B cell (primary cell): Measurements from ENCODE around the gene DUS2. TPM values are rescaled to one million over a fixed set of nuclear protein-coding genes. Genes with fewer than 3 reads are reported as not detected.

Experiments used
- ATAC-seq: fragments of 200-7000 bp; cut with Tn5 transposase; one replicate; pipeline ENCODE4 v1.10.0; 2021; ENCODE audit warnings: low read depth, mild to moderate bottlenecking, moderate number of reproducible peaks, moderate library complexity
- CTCF ChIA-PET: fragments of 350-600 bp; sonication (Branson Sonifier 250); formaldehyde crosslinking; loops from one replicate; lab custom pipeline; 2021; ENCODE audit warnings: antibody characterized with exemption, inconsistent platforms; lab: Charles Lee
- POLR2A ChIA-PET: fragments of 350-600 bp; sonication (Branson Sonifier 250); formaldehyde crosslinking; loops from one replicate; lab custom pipeline; 2021; ENCODE audit warnings: antibody characterized with exemption; lab: Charles Lee
- DNase-seq: peaks from one replicate; pipeline ENCODE4 v3.0.0; 2013
- H2AFZ ChIP-seq: 2 replicates; pipeline ENCODE4 v1.6.1; 2012; ENCODE audit warnings: mild to moderate bottlenecking, low read depth, low read length; ENCODE audit not compliant: insufficient read depth, poor library complexity, severe bottlenecking
- H3K27ac ChIP-seq, 2 donors: 1 replicate in 1 of 2; 2 replicates in 1 of 2; pipeline ENCODE4 v1.5.1; 2012 to 2013; ENCODE audit warnings: low read length in 2 of 2, mild to moderate bottlenecking in 2 of 2, moderate library complexity in 1 of 2
- H3K27me3 ChIP-seq, 4 experiments: fragments of 200-600 bp in 1 of 4; sonication (generic) in 1 of 4; replicated peaks in 1 of 4; 1 replicate in 2 of 4; 2 replicates in 2 of 4; pipeline versions ENCODE4 v1.6.1 to v1.7.0; 2013 to 2016; ENCODE audit warnings: low read length in 3 of 4, mild to moderate bottlenecking in 2 of 4, mixed read lengths in 1 of 4, moderate library complexity in 1 of 4; ENCODE audit not compliant: insufficient read depth in 4 of 4, control insufficient read depth in 3 of 4; ENCODE audit errors: control extremely low read depth in 1 of 4
- H3K36me3 ChIP-seq, 2 experiments: replicated peaks in 1 of 2; 1 replicate in 1 of 2; 2 replicates in 1 of 2; pipeline versions ENCODE4 v1.6.1 to v1.7.1; 2013; ENCODE audit warnings: low read length in 1 of 2; ENCODE audit not compliant: insufficient read depth in 2 of 2, control insufficient read depth in 1 of 2; ENCODE audit errors: control extremely low read depth in 1 of 2, extremely low read depth in 1 of 2
- H3K4me1 ChIP-seq, 2 donors: fragments of 200-600 bp in 1 of 2; sonication (generic) in 1 of 2; 1 replicate in 1 of 2; 2 replicates in 1 of 2; pipeline versions ENCODE4 v1.5.1 to v1.6.1; 2013 to 2017; ENCODE audit warnings: low read length in 2 of 2; ENCODE audit not compliant: control insufficient read depth in 2 of 2, insufficient read depth in 2 of 2
- H3K4me2 ChIP-seq: replicated peaks from 2 replicates; pipeline ENCODE3; 2012; ENCODE audit warnings: mild to moderate bottlenecking, low read depth, low read length; ENCODE audit not compliant: poor library complexity, severe bottlenecking
- H3K4me3 ChIP-seq, 5 experiments: fragments of 200-600 bp in 1 of 5; sonication (generic) in 1 of 5; 1 replicate in 3 of 5; 2 replicates in 2 of 5; pipeline versions ENCODE4 v1.5.1 to v1.7.0; 2011 to 2016; ENCODE audit warnings: low read length in 4 of 5, mild to moderate bottlenecking in 4 of 5, low read depth in 2 of 5, control low read depth in 1 of 5, moderate library complexity in 1 of 5; ENCODE audit not compliant: insufficient read depth in 1 of 5; ENCODE audit errors: control extremely low read depth in 1 of 5, extremely low read depth in 1 of 5
- H3K79me2 ChIP-seq: fragments of 200-600 bp; sonication (generic); one replicate; pipeline ENCODE4 v1.6.0; 2016; ENCODE audit warnings: low read length; ENCODE audit not compliant: control insufficient read depth, insufficient read depth
- H3K9ac ChIP-seq: fragments of 200-600 bp; sonication (generic); 2 replicates; pipeline ENCODE4 v1.6.1; 2017; ENCODE audit warnings: mild to moderate bottlenecking, low read length, moderate library complexity
- H3K9me3 ChIP-seq, 3 donors: one replicate each; pipeline versions ENCODE4 v1.6.1 to v1.7.1; 2013; ENCODE audit warnings: low read length in 2 of 3; ENCODE audit not compliant: control insufficient read depth in 2 of 3, insufficient read depth in 1 of 3; ENCODE audit errors: control extremely low read depth in 1 of 3
- H4K20me1 ChIP-seq: 2 replicates; pipeline ENCODE4 v1.6.0; 2012; ENCODE audit warnings: mild to moderate bottlenecking, low read length; ENCODE audit not compliant: insufficient read depth, control insufficient read depth, poor library complexity, severe bottlenecking
- H3K27ac Mint-ChIP-seq: one replicate; pipeline ENCODE4 v1.8.0; 2021; ENCODE audit warnings: mixed read lengths
- H3K27me3 Mint-ChIP-seq: one replicate; pipeline ENCODE4 v1.8.0; 2021; ENCODE audit warnings: mixed read lengths
- H3K4me1 Mint-ChIP-seq: one replicate; pipeline ENCODE4 v1.8.0; 2021; ENCODE audit warnings: mixed read lengths
- H3K4me3 Mint-ChIP-seq: one replicate; pipeline ENCODE4 v1.8.0; 2021; ENCODE audit warnings: mixed read lengths
- H3K9me3 Mint-ChIP-seq: one replicate; pipeline ENCODE4 v1.8.0; 2022; ENCODE audit warnings: mixed read lengths; ENCODE audit not compliant: insufficient read depth
- CTCF ChIP-seq: fragments of 200-600 bp; IDR thresholded peaks from one replicate; pipeline ENCODE4 v1.8.0; 2022; ENCODE audit warnings: antibody characterized with exemption, mild to moderate bottlenecking
- EZH2 ChIP-seq: IDR thresholded peaks from 2 replicates; pipeline ENCODE4 v1.6.1; 2012; ENCODE audit warnings: borderline replicate concordance, low read depth, mild to moderate bottlenecking, moderate library complexity, low read length; ENCODE audit not compliant: insufficient read depth, poor library complexity, severe bottlenecking
- WGBS: methylation state at CpG from one replicate; pipeline ENCODE4 v1.1.5; 2013; ENCODE audit warnings: missing lambda C conversion rate; ENCODE audit not compliant: insufficient coverage; 5-methylcytosine and 5-hydroxymethylcytosine counted together
- intact Hi-C: fragments of 100-400 bp; cut with micrococcal nuclease; formaldehyde crosslinking; loops from one replicate; pipeline ENCODE4 v1.10.0; 2022
- polyA plus RNA-seq: library from polyadenylated mRNA; depleted of rRNA; stranded (reverse); fragments of >200 nt; gene quantifications from 2 replicates; pipeline ENCODE4 v1.2.3, GENCODE V29; 2012
- total RNA-seq, 2 donors: library from RNA; stranded (reverse); fragments of 120-200 nt in 1 of 2; gene quantifications; 1 replicate in 1 of 2; 2 replicates in 1 of 2; pipeline versions ENCODE4 v1.2.3 to v1.2.4, GENCODE V29; 2013 to 2022

The DUS2 gene
- total and polyA plus RNA-seq, 2 donors (not counting 1 experiment from before 2014, with no cell fraction given), result 61.1 to 93.0 TPM

DNA sequence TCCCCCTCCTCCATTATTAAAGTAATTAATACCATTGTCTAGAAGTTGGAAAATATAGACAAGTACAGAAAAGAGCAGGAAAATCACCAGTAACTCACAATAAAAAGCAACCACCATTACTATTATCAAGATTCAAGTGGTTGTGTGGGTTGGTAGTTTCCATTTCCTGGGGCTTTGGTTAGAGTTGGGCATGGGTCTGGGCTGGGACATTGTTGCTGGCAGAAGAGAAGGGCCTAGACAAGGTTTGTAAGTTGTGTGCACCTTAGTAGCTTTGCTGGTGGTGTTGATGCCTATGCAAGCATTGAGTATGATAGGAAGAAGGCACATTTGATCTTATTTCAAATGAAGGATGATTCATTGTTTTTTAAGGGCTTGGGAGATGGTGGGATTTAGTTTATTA lies 36.7 kb downstream of the DUS2 start:
- no peak for TF ChIP-seq CTCF
- TF ChIP-seq EZH2, result no peak
- H3K36me3 ChIP-seq, result peaks cover 17 to 72% of the 10 kb centered on the region in 2 experiments
- no peaks in the 10 kb centered on the region for H3K9me3 ChIP-seq
- no peak overlapping the region for H3K9ac ChIP-seq
- peaks cover 32% of the 10 kb centered on the region for H3K79me2 ChIP-seq
- H3K4me3 Mint-ChIP-seq, result no peak overlapping the region
- H3K9me3 Mint-ChIP-seq, result no peaks in the 10 kb centered on the region
- CTCF ChIA-PET, result interaction anchor here (0.7 kb wide), 1 partner anchor 579 kb away, joined by 3 read pairs; the partner anchor contains the start of gene ATP6V0D1
- POLR2A ChIA-PET, result no interaction called here
- DNase-seq (no peak), ATAC-seq (no peak)
- H3K27me3 Mint-ChIP-seq, result no peaks in the 10 kb centered on the region
- peaks cover 11% of the 10 kb centered on the region for H3K4me1 Mint-ChIP-seq
- no peaks in the 10 kb centered on the region for H3K27me3 ChIP-seq
- H3K4me3 ChIP-seq, result no peak overlapping the region
- intact Hi-C loops, result no loop called here
- peaks cover under 1 to 12% of the 10 kb centered on the region in 2 donors for H3K4me1 ChIP-seq
- peak overlapping the region in 1 of 2 donors; percentile 11 for H3K27ac ChIP-seq
- H3K27ac Mint-ChIP-seq, result peak overlapping the region; percentile 18
- no peak overlapping the region for H2AFZ ChIP-seq
- no peak overlapping the region for H3K4me2 ChIP-seq
- peaks cover 50% of the 10 kb centered on the region for H4K20me1 ChIP-seq

GRCh38 chr16:68061396-68061795 lies 38.3 kb downstream of the DUS2 start:
- H2AFZ ChIP-seq, result no peak overlapping the region
- peaks cover 49% of the 10 kb centered on the region for H4K20me1 ChIP-seq
- H3K79me2 ChIP-seq, result peaks cover 28% of the 10 kb centered on the region
- H3K9me3 ChIP-seq, result no peaks in the 10 kb centered on the region
- peaks cover 16 to 70% of the 10 kb centered on the region in 2 experiments for H3K36me3 ChIP-seq
- DNase-seq (no peak), ATAC-seq (no peak)
- peaks cover 13% of the 10 kb centered on the region for H3K4me1 Mint-ChIP-seq
- peak overlapping the region; percentile 74 for H3K27ac Mint-ChIP-seq
- CTCF ChIA-PET, result interaction anchor here (0.6 to 1.8 kb wide), 8 partner anchors 9 to 540 kb away, joined by 3 to 9 read pairs (median 4); partner anchors contain the start of gene NFATC3
- intact Hi-C loops, result no loop called here
- no peaks in the 10 kb centered on the region for H3K27me3 Mint-ChIP-seq
- no peak overlapping the region for H3K4me3 Mint-ChIP-seq
- H3K9me3 Mint-ChIP-seq, result no peaks in the 10 kb centered on the region
- H3K27me3 ChIP-seq, result no peaks in the 10 kb centered on the region
- H3K4me3 ChIP-seq, result no peak overlapping the region
- H3K9ac ChIP-seq, result no peak overlapping the region
- POLR2A ChIA-PET, result interaction anchor here (1.2 kb wide), 1 partner anchor 23 kb away, joined by 4 read pairs; no protein-coding TSS in a partner anchor
- WGBS, result 62% methylated on average over 3 of the region's 3 CpGs
- H3K27ac ChIP-seq, result no peak overlapping the region
- no peak overlapping the region for H3K4me2 ChIP-seq
- peaks cover 3 to 15% of the 10 kb centered on the region in 2 donors for H3K4me1 ChIP-seq
- TF ChIP-seq EZH2, result no peak
- no peak for TF ChIP-seq CTCF
